ENCODE data around the gene FSTL4. TPM values are rescaled to one million over a fixed set of nuclear protein-coding genes. Genes with fewer than 3 reads are reported as not detected.

FSTL4 gene
- total and polyA plus RNA-seq, 2 experiments from 2014 or later, result 1.4 to 2.8 TPM

DNA sequence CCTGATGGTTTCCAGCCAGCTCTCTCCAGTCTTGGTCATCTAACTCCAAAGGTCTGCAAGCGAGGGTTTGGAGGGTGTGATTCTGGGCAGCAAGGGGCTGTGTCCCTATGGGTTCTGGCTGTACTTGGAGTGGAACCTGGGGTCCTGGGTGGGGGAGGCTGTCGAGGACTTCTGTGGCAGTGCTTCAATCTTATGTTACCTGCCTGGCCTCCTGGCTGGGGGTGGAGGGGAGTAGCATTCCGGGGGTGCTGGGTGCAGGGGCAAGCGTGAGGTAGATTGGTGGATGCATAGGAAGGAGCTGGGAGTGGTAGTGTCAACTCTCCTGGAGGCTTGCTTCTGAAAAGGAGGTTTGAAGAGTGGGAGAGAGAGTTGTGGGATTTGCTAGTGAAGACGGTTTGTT lies 417.1 kb downstream of the FSTL4 start (continued):
- TF ChIP-seq NANOG (IDR thresholded peaks at IDR 0.05; ENCODE audit: borderline replicate concordance), result no peak
- no peak for TF ChIP-seq EZH2phosphoT487 (IDR thresholded peaks at IDR 0.05; ENCODE audit: unreplicated experiment)

GRCh38 chr5:133193794-133194193 lies 418.5 kb downstream of the FSTL4 start:
- peak overlapping the region; percentile 88 for H2AFZ ChIP-seq
- DNase-seq (ENCODE audit: low spot score) (peak; percentile 39), ATAC-seq (peak; percentile 78)
- H3K4me1 ChIP-seq (ENCODE audit: insufficient read depth), result no peaks in the 10 kb centered on the region
- H3K4me1 Mint-ChIP-seq, result peaks cover 15% of the 10 kb centered on the region
- H3K36me3 Mint-ChIP-seq (ENCODE audit: low read depth), result no peaks in the 10 kb centered on the region
- no peaks in the 10 kb centered on the region for H3K79me2 ChIP-seq (replicated peaks; ENCODE audit: insufficient read depth)
- H3K27ac Mint-ChIP-seq, result no peak overlapping the region
- H3K4me3 ChIP-seq, result no peak overlapping the region
- H3K27ac ChIP-seq (ENCODE audit: low read depth), result no peak overlapping the region
- H3K27me3 Mint-ChIP-seq (ENCODE audit: insufficient read depth, low read depth, poor library complexity), result peaks cover 12% of the 10 kb centered on the region
- no peaks in the 10 kb centered on the region for H3K9me3 Mint-ChIP-seq
- no peaks in the 10 kb centered on the region for H3F3A ChIP-seq (replicated peaks; ENCODE audit: low read depth)
- no peaks in the 10 kb centered on the region for H3K9me2 ChIP-seq (ENCODE audit: insufficient read depth)
- TF ChIP-seq EZH2phosphoT487 (IDR thresholded peaks at IDR 0.05; ENCODE audit: unreplicated experiment), result no peak
- no peak for TF ChIP-seq ZNF114 (CRISPR knock-in tag; IDR thresholded peaks at IDR 0.05)
- TF ChIP-seq, protein P1, sequence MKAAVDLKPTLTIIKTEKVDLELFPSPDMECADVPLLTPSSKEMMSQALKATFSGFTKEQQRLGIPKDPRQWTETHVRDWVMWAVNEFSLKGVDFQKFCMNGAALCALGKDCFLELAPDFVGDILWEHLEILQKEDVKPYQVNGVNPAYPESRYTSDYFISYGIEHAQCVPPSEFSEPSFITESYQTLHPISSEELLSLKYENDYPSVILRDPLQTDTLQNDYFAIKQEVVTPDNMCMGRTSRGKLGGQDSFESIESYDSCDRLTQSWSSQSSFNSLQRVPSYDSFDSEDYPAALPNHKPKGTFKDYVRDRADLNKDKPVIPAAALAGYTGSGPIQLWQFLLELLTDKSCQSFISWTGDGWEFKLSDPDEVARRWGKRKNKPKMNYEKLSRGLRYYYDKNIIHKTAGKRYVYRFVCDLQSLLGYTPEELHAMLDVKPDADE (IDR thresholded peaks at IDR 0.05), result no peak
- no peak for TF ChIP-seq NANOG (IDR thresholded peaks at IDR 0.05; ENCODE audit: borderline replicate concordance)
- TF ChIP-seq POLR2AphosphoS5 (IDR thresholded peaks at IDR 0.05; ENCODE audit: low read depth), result no peak
- no peak for TF ChIP-seq JUNB (IDR thresholded peaks at IDR 0.05; ENCODE audit: unreplicated experiment)
- TF ChIP-seq CTCF (conservative IDR thresholded peaks at IDR 0.05; ENCODE audit: low read depth in 2 of 2), result no peak
- TF ChIP-seq, protein P2, sequence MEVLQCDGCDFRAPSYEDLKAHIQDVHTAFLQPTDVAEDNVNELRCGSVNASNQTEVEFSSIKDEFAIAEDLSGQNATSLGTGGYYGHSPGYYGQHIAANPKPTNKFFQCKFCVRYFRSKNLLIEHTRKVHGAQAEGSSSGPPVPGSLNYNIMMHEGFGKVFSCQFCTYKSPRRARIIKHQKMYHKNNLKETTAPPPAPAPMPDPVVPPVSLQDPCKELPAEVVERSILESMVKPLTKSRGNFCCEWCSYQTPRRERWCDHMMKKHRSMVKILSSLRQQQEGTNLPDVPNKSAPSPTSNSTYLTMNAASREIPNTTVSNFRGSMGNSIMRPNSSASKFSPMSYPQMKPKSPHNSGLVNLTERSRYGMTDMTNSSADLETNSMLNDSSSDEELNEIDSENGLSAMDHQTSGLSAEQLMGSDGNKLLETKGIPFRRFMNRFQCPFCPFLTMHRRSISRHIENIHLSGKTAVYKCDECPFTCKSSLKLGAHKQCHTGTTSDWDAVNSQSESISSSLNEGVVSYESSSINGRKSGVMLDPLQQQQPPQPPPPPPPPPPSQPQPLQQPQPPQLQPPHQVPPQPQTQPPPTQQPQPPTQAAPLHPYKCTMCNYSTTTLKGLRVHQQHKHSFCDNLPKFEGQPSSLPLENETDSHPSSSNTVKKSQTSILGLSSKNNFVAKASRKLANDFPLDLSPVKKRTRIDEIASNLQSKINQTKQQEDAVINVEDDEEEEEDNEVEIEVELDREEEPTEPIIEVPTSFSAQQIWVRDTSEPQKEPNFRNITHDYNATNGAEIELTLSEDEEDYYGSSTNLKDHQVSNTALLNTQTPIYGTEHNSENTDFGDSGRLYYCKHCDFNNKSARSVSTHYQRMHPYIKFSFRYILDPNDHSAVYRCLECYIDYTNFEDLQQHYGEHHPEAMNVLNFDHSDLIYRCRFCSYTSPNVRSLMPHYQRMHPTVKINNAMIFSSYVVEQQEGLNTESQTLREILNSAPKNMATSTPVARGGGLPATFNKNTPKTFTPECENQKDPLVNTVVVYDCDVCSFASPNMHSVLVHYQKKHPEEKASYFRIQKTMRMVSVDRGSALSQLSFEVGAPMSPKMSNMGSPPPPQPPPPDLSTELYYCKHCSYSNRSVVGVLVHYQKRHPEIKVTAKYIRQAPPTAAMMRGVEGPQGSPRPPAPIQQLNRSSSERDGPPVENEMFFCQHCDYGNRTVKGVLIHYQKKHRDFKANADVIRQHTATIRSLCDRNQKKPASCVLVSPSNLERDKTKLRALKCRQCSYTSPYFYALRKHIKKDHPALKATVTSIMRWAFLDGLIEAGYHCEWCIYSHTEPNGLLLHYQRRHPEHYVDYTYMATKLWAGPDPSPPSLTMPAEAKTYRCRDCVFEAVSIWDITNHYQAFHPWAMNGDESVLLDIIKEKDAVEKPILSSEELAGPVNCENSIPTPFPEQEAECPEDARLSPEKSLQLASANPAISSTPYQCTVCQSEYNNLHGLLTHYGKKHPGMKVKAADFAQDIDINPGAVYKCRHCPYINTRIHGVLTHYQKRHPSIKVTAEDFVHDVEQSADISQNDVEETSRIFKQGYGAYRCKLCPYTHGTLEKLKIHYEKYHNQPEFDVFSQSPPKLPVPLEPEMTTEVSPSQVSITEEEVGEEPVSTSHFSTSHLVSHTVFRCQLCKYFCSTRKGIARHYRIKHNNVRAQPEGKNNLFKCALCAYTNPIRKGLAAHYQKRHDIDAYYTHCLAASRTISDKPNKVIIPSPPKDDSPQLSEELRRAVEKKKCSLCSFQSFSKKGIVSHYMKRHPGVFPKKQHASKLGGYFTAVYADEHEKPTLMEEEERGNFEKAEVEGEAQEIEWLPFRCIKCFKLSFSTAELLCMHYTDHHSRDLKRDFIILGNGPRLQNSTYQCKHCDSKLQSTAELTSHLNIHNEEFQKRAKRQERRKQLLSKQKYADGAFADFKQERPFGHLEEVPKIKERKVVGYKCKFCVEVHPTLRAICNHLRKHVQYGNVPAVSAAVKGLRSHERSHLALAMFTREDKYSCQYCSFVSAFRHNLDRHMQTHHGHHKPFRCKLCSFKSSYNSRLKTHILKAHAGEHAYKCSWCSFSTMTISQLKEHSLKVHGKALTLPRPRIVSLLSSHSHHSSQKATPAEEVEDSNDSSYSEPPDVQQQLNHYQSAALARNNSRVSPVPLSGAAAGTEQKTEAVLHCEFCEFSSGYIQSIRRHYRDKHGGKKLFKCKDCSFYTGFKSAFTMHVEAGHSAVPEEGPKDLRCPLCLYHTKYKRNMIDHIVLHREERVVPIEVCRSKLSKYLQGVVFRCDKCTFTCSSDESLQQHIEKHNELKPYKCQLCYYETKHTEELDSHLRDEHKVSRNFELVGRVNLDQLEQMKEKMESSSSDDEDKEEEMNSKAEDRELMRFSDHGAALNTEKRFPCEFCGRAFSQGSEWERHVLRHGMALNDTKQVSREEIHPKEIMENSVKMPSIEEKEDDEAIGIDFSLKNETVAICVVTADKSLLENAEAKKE (CRISPR knock-in tag; IDR thresholded peaks at IDR 0.05), result no peak
- no peak for TF ChIP-seq ZNF331 (CRISPR knock-in tag; IDR thresholded peaks at IDR 0.05; ENCODE audit: low read depth)
- TF ChIP-seq EZH2 (IDR thresholded peaks at IDR 0.05; ENCODE audit: low read depth, unreplicated experiment), result no peak
- TF ChIP-seq STAT1 (IDR thresholded peaks at IDR 0.05; ENCODE audit: unreplicated experiment), result no peak
- TF ChIP-seq CREB1 (CRISPR knock-in tag; IDR thresholded peaks at IDR 0.05; ENCODE audit: low read depth), result no peak
- TF ChIP-seq, protein P3, sequence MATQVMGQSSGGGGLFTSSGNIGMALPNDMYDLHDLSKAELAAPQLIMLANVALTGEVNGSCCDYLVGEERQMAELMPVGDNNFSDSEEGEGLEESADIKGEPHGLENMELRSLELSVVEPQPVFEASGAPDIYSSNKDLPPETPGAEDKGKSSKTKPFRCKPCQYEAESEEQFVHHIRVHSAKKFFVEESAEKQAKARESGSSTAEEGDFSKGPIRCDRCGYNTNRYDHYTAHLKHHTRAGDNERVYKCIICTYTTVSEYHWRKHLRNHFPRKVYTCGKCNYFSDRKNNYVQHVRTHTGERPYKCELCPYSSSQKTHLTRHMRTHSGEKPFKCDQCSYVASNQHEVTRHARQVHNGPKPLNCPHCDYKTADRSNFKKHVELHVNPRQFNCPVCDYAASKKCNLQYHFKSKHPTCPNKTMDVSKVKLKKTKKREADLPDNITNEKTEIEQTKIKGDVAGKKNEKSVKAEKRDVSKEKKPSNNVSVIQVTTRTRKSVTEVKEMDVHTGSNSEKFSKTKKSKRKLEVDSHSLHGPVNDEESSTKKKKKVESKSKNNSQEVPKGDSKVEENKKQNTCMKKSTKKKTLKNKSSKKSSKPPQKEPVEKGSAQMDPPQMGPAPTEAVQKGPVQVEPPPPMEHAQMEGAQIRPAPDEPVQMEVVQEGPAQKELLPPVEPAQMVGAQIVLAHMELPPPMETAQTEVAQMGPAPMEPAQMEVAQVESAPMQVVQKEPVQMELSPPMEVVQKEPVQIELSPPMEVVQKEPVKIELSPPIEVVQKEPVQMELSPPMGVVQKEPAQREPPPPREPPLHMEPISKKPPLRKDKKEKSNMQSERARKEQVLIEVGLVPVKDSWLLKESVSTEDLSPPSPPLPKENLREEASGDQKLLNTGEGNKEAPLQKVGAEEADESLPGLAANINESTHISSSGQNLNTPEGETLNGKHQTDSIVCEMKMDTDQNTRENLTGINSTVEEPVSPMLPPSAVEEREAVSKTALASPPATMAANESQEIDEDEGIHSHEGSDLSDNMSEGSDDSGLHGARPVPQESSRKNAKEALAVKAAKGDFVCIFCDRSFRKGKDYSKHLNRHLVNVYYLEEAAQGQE (IDR thresholded peaks at IDR 0.05; ENCODE audit: unreplicated experiment), result no peak
- no peaks in the 10 kb centered on the region for H3K27me3 ChIP-seq (ENCODE audit: insufficient read depth)
- no peaks in the 10 kb centered on the region for H3K36me3 ChIP-seq (ENCODE audit: insufficient read depth)
- no peaks in the 10 kb centered on the region for H4K20me1 ChIP-seq (replicated peaks; ENCODE audit: insufficient read depth)
- H3K4me3 Mint-ChIP-seq, result no peak overlapping the region
- no peak overlapping the region for H3K4me2 ChIP-seq
